GM18502 (cell line): ENCODE results near the gene GRAMD2A.
"Not testable (repeated sequence)": the region's sequence is repeated elsewhere in the genome, so short reads cannot be mapped to it uniquely, and the experiment has no call there.

Source experiments
- ATAC-seq: cut with Tn5 transposase; IDR thresholded peaks from one replicate; pipeline ENCODE4 v1.9.1; 2021; ENCODE audit warnings: mild to moderate bottlenecking; ENCODE audit not compliant: unreplicated experiment, poor library complexity

GRAMD2A gene

DNA sequence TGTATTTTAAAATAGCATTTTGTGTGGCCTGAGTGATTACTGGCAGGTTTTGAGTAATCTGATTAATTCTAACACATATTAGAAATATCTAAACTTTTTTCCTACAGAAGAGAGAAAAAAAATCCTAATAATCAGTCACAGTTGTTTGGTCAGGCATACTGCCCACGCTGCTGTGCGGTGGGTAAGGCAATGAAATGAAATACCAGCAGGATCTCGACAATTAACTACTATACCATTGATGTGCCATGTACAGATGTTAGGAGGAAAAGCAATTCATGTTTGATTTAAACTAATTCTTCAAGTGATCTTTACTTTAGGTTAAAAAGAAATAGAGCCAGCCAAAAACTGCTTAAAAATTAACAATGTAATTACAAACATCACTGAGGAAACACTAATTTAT lies 5.2 kb downstream of the GRAMD2A start:
- ATAC-seq, result no peak

DNA sequence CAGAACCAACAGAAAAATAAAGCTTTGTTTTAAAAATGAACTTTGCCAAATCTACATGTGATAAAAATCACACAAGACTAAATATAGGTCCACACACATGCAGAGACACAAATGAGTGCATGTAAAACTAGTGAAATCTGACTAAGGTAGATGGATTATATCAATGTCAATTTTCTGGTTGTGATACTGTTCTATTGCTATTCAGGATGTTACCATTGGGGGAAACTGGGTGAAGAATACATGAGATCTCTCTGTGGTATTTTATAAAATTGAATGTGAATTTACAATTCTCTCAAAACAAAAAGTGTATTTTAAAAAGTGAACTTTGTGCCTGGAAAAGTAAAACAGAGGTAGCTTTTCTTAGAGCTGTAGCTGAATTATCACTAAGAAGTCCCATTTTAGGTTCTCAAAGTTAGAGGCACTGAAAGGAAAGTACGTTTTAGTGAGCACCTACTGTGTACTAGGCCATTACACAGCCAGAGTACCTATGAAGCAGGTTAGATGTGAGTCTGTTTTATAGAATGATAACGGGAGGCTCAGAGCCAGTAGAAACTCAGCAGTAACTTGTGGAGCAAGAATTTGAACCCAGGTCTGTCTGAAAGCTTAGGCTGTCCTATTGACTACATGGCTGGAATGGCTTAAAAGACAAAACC lies 8.2 kb downstream of the GRAMD2A start:
- ATAC-seq, result no peak

DNA sequence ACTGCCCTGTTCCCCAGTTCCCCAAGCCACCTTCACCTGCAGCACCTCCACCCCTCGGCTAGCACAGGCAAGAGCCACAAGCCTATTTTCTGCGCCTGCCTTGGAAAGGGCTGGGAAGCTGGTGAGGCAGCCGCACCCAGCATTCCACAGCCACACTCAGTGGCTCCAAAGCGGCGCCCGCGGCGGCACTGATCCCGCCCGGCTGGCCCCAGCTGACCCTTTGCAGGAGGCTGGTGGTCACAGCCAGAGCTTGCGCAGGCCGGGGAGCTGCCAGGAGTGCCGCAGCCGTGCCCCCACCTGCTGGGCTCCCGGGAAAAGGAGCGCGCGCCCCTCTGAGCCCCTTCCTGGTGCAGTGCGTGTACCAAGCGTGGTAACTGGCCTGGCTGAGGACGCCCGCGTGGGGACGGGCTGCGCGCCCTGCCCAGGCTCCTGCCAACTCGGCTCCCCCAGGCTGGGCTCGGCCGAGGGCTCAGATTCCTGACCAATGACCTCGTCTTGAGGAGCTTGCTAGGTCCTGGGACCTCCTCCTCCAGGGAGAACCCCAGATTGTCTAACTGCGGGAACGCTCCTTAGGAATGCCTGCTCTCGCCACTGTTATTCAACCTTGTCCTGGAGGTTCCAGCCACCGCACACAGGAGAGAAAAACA lies 13.3 kb downstream of the GRAMD2A start:
- no peak for ATAC-seq

DNA sequence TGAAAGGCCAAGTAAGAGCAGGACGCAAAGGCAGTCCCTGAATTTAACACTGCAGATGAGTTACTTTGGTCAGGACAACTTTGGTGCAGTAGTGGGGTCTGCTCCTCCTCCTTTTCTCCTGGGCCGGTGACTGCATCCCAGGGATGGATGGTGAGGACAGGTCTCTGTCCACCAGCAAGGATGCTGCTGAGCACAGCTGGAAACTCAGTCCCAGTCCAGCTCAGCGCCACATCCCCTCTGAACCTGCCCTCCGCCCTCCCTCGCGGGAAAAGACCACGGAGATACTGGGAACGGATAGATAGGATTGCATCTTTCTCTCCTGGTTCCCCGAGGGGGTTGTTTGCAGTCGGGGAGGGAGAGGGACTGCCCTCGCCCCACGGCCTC lies 13.8 kb downstream of the GRAMD2A start:
- ATAC-seq, result no peak

DNA sequence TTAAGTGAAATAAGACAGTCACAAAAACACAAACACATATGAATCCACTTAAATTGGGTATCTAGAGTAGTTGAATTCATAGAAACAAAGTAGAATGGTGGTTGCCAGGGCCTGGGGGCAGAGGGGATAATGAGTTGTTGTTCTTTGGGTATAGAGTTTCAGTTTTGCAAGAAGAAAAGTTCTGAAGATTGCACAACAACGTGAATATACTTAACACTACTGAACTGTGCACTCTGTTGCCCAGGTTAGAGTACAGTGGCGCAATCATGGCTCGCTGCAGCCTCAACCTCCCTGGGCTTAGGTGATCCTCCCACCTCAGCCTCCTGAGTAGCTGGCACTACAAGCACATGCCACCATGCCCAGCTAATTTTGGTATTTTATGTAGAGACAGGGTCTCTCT lies 14.9 kb downstream of the GRAMD2A start:
- ATAC-seq, result no peak

DNA sequence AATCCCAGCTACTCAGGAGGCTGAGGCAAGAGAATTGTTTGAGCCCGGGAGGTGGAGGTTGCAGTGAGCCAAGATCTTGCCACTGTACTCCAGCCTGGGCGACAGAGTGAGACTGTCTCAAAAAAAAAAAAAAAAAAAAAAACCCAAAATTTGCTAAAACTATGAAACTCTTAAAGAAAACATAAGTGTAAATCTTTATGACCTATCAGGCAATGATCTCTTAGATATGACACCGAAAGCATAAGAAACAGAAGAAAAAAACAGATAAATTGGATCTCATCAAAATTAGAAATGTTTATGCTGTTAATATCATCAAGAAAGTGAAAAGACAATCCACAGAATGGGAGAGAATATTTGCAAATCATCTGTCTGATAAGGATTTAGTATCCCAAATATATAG lies 15.3 kb downstream of the GRAMD2A start:
- ATAC-seq, result no peak

DNA sequence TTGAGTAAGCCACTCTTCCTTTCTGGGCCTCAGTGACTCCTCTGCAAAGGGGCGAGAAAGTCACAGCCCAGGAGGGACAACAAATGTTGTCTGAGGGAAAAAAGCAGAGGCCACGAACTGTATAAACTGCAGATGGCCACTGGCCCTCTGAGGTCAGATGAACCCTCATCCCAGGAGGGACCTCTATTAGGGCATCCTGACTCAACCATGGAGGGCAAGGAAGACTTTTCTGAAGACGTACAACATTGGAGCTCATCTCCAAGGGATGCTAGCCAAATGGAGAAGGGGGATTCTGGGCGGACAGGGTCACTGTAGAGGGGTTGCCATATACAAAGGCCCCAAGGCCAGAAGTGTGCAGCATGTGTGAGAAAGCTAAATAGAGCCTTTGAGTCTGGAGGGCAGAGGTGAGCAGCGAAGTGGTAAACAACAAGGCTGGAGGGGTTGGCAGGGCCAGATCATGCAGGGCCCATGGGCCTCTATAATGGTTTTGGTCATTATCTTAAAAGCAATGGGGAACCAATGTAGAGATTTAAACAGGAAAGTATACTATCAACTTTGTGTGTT lies 16.7 kb downstream of the GRAMD2A start:
- ATAC-seq, result no peak

DNA sequence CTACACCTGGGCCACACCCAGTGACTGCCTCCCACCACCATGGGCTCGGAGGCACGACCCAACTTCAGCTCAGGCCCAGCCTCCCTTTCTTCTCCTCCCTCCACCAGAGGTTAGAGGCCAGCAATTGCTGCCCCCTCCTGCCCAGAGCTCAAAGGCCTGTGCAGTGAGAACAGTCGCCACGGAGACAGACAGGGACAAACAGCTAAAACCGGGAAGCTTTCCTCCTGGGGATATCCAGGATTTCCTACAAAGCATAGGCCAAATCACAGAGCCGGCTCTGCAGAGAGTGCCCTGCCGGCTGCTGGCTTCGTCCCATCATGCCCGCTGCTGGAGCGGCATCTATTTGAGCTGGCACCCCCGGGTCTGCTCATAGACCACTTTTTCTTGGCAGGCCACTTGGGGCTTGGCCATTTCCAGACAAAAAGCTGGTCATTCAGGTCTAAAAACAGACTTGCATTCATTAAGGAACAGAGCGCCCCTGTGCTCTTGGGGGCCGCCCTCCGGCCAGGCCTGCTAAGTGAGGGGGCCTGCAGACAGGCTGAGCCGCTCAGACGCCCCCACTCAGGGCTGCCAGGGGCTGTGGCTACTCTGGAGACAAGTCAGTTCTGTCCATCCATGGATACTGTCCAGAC lies 17.5 kb downstream of the GRAMD2A start:
- no peak for ATAC-seq

DNA sequence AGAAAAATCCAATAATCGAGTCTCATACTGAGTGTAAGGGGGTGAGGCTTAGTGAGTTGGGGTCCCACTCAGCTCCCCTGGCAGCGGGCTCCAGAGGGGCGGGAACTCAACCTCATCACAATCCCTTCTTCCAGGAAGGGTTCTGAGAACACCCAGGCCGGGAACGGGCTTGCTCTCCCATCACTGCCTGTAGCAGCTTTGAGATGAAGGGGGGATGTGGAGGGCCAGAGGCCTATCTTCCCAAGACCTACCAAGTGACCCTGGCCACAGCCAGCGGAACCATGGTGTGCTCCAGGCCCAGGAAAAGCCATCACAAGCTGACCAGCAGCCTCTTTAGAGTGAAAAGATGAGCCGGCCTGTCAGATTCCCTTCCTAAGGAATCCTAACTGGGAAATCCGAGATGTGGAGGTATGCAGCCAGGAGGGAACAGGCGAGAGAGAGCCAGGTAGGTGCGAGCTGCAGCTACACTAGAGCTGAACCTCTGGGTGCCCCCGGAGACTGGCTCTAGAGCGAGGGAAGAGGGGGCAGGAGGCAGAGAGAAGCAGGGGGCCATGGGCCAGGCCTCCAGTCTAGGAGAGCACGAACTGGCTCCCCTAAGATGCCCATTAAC lies 18.5 kb downstream of the GRAMD2A start:
- ATAC-seq, result no peak

DNA sequence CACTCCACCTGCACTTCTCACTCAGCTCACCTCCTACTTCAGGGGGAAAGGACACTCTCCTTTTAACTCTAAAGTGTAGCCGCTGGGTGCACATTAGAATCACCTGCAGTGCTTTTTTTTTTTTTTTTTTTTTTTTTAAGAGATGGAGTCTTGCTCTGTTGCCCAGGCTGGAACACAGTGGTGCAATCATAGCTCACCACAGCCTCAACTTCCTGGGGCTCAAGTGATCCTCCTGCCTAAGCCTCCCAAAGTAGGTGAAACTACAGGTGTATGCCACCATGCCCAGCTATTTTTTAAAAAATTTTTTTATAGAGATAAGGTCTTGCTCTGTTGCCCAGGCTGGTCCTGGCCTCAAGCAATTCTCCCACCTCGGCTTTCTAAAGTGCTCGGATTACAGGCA lies 20.8 kb downstream of the GRAMD2A start:
- ATAC-seq, result no peak

DNA sequence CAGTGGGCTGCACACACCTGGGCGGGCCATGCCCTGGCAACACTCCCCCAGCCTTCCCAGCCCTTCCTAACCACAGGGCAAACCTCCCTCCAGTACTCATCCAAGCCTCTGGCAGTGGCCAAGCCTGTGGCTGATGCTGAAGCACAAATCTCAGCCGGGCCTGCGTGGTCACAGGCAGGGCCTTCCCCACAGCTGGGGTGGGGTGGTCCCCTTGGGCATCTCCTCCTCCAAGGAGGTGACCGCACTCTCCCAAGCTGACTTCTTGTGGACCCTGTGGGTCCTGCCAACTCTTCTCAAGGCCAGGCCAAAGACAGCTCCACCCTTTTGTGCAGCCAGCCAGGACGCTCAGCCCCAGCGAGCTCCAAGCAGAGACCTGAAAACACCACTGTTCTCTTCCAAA lies 21.4 kb downstream of the GRAMD2A start:
- no peak for ATAC-seq

DNA sequence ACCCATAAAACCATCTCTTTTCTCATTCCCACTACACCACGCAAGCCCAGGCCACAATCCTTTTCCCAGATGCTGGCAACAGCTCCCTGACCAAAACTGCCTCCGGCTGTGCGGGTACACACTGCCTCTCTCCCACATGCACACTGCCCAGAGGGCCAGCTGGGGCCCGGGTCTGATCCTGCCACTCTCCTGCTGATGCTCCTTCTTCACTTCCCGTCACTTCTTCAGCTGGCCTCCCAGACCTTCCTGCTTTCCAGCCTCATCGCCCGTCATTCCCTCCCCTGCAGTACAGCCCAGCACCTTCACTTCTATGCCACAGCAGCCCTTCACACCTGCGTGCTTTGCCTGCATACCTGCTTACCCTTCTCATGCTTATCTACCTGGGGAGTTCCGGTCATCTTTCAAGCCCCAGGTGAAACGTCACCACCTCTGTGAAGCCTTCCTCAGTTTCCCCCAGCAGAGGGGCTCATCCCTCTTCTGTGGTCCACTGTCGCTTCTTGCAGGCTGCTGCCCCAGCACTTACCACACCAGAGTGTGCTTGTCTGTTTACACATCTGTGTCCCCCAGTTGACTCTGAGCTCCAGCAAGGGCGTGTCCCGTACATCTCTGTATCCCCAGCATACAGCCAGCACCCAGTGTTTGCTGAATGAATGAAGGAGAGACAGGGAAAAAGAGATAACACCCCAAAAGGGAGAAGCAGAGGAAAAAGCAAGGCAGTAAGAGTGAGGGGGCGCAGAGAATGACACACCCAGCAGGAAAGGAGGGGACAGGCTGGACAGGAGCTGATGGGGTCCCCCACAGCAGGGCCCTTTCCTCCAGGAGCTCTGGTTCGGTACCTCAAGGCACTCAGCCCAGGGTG lies 22.2 kb downstream of the GRAMD2A start:
- no peak for ATAC-seq

DNA sequence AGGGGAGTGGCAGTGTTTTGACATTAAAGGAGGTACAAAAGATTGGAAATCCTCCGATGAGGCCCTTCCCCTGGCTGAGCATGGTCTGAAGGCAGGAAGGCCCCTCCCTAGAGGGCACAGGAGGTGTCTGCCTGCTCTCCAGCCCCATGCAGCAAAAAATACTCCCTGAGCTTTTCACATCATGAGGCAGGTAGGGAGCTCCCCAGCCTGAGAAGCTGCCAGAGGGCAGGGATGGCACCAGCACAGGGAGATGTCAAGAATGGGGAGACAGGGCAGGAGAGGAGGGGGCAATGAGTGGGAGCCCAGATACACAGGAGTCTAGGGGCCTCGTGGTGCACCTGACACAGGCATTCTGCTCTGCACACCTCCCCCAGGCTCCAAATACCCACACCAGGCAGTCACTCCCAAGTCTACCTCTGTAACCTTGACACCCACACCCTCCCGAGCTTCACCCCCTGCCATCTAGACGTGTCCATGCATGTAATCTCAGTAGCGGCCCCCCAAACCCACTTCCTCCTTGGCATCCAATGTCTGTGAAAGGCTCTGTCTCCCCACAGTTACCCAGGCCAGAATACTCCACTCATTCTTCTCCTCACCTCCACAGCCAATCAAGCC lies 22.9 kb downstream of the GRAMD2A start:
- no peak for ATAC-seq

DNA sequence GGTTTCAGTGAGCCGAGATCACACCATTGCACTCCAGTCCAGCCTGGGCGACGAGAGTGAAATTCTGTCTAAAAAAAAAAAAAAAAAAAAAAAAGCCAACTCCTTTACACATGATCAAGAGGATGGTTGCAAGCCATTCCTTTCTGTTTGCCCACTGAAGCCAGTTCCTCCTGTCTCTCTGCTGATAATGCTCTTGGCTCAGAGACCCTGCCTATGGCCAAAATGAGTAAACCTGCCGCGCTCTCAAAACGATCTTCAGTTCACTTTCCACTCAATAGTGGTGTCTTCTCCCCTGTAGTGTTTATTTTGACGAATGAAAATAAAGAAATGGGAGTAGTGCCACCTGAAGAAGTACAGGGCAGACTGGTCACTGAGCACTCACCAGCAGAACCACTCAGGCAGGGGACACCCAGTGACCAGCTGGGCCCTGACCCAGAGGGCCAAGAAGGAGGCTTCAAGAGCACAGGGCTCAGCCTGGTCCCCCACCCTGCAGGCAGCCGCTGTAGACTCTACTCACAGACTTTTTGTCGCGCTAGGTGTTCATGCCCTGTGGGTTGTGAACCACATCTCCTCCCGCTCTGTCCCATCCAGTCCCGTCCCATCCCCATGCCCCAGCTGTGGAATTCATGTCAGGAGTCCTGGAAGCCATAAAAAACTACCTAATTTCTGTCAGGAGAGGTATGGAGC lies 23.6 kb downstream of the GRAMD2A start:
- ATAC-seq, result no peak

DNA sequence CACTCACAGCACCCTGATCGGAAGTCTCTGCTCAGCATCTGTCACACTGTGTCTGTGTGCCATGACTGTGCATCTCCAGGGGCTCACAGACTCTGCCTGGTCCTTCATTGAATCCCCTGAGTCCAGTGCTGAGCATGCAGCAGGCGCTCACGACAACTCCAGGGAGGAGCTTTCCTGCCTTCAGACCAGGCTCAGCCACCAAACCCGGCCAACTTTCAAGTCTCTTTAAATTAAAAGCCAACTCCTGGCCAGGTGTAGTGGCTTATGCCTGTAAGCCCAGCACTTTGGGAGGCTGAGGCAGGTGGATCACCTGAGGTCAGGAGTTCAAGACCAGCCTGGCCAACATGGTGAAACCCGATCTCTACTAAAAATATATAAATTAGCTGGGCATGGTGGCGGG lies 24.2 kb downstream of the GRAMD2A start:
- ATAC-seq, result no peak

DNA sequence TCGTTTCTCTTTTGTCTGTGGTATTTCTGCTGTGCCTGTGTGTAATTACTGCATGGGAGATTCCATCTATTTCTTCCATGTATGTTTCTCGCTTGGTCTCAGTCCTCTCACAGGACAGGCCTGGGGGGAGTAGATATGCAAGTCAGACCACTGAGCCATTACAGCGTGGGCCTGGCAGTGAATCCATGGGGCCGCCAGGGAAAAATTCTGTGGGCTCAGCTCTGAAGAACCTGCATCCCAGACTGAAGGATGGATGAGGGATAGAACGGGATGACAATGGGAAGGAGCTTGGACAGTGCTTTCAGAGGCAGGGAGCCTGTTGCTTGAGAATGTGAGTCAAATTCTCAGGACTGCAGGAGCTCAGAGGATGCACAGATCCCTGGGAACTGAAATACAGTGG lies 24.8 kb downstream of the GRAMD2A start:
- no peak for ATAC-seq

DNA sequence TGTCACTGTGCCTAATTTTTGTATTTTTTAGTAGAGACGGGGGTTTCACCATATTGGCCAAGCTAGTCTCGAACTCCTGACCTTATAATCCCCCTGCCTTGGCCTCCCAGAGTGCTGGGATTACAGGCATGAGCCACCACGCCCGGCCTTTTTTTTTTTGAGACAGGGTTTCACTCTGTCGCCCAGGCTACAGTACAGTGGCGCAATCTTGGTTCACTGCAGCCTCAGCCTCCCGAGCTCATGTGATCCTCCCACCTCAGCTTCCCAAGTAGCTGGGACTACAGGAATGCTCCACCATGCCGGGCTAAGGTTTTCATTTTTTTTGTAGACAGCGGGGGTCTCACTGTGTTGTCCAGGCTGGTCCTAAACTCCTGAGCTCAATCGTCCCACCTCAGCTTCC lies 25.6 kb downstream of the GRAMD2A start:
- not testable (repeated sequence) for ATAC-seq

DNA sequence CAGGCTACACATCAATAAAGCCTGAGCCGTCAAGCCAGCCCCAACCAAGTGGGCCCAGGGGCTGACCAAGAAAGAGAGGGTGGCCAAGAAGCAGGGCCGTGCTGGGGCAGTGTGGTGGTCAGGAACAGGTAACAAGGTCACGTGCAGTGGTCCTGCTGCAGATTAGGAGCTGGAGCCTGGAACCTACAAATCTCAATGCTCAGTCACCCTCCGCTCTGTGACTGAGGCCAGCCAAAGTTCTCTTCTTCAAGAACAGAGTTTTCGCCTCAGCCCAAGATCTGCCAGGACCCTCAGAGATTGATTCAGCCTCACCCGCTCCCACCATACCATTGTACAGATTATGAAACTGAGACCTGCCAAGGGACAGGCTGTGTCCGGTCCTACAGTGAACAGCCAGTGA lies 26.9 kb downstream of the GRAMD2A start:
- no peak for ATAC-seq

DNA sequence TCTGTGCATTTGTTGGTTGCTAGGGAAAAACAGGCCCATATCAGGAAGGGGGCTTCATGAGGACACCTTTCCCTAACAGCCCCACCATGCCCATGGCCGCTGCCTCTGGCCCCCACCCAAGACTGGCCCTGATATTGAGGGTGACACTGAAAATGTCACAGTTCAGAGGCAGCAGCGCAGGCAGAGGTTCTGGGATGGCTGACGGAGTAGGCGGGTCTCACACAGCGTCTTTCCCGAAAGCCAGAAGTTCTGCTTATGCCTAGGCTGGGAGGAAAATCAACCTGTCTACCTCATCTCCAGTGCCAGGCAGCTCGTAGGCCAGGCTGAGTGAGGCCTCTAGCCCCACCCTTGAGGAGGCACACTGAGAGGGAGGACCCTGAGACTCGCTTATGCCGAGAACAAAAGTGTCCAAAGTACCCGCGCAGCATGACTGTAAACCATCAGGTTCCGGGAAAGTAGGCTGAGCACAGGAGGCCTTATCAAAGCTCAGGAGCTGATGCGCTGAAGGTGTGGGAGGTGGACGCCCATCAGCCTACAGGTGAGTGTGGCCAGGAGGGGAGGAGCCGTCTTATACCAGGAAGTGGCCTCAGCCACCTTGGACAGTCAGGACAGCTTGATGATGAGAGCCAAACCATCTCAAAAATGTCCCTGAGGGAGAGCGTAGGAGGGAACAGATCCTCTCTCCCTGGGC lies 27.5 kb downstream of the GRAMD2A start:
- no peak for ATAC-seq
